Measurements from ENCODE around the gene PTPRB.

The PTPRB gene

GRCh38 chr12:70590051-70590450 is 47.2 kb downstream of the PTPRB start:
- no peak overlapping the region for H2BK120ac ChIP-seq (ENCODE audit: low read depth, low read length)
- WGBS: 50% methylated on average over 4 of the region's 6 CpGs

GRCh38 chr12:70584332-70584731 is 52.9 kb downstream of the PTPRB start:
- Histone ChIP-seq H2BK5ac (ENCODE audit: low read depth, low read length, poor library complexity, severe bottlenecking) (no peak overlapping the region), H3K9me3 (ENCODE audit: control insufficient read depth, low read length) (peaks cover 13% of the 10 kb centered on the region), H3K79me1 (replicated peaks; ENCODE audit: low read length, poor library complexity, severe bottlenecking) (no peaks in the 10 kb centered on the region), H3K14ac (ENCODE audit: low read length in 2 of 2) (no peak overlapping the region), H3K23ac (ENCODE audit: low read length in 2 of 2) (no peak overlapping the region), H3K4me3 (ENCODE audit: insufficient read depth in 1 of 2, low read depth in 1 of 2, low read length in 2 of 2) (no peak overlapping the region), H3K27me3 (ENCODE audit: control insufficient read depth in 1 of 2, insufficient read depth in 1 of 2, low read length in 2 of 2) (no peaks in the 10 kb centered on the region), H3K27ac (ENCODE audit: low read length, poor library complexity, severe bottlenecking) (no peak overlapping the region), H2AK5ac (ENCODE audit: low read length, severe bottlenecking) (no peak overlapping the region), H4K8ac (ENCODE audit: low read length) (no peak overlapping the region), H3K36me3 (ENCODE audit: control insufficient read depth in 1 of 2, insufficient read depth in 2 of 2, low read depth in 1 of 2, low read length in 2 of 2) (no peaks in the 10 kb centered on the region), H4K91ac (ENCODE audit: low read length) (no peak overlapping the region), H3K9ac (ENCODE audit: low read length) (no peak overlapping the region), H3K4me2 (ENCODE audit: low read length, poor library complexity, severe bottlenecking) (no peak overlapping the region), H2BK120ac (ENCODE audit: low read depth, low read length) (no peak overlapping the region), H2BK15ac (ENCODE audit: low read depth, poor library complexity, severe bottlenecking) (no peak overlapping the region), H3K4me1 (ENCODE audit: control insufficient read depth, insufficient read depth, low read depth, low read length) (no peaks in the 10 kb centered on the region), H2AFZ (ENCODE audit: low read depth, low read length) (no peak overlapping the region), H3K4ac (ENCODE audit: low read depth in 1 of 2, low read length in 2 of 2) (no peak overlapping the region), H3K18ac (ENCODE audit: low read depth in 1 of 2, low read length in 2 of 2) (no peak overlapping the region), H2BK12ac (ENCODE audit: low read length in 2 of 2) (no peak overlapping the region)
- 100% methylated on average over 1 of the region's 2 CpGs for WGBS
- DNase-seq: no peak

More at GRCh38 chr12:70590051-70590450, 47.2 kb downstream of the PTPRB start:
- Histone ChIP-seq H3K4me2 (ENCODE audit: low read length, poor library complexity, severe bottlenecking) (no peak overlapping the region), H3K4me3 (ENCODE audit: insufficient read depth in 1 of 2, low read depth in 1 of 2, low read length in 2 of 2) (no peak overlapping the region), H2AK5ac (ENCODE audit: low read length, severe bottlenecking) (no peak overlapping the region), H3K36me3 (ENCODE audit: control insufficient read depth in 1 of 2, insufficient read depth in 2 of 2, low read depth in 1 of 2, low read length in 2 of 2) (no peaks in the 10 kb centered on the region), H3K23ac (ENCODE audit: low read length in 2 of 2) (no peak overlapping the region), H3K18ac (ENCODE audit: low read depth in 1 of 2, low read length in 2 of 2) (no peak overlapping the region), H2BK5ac (ENCODE audit: low read depth, low read length, poor library complexity, severe bottlenecking) (no peak overlapping the region), H4K91ac (ENCODE audit: low read length) (no peak overlapping the region), H3K14ac (ENCODE audit: low read length in 2 of 2) (no peak overlapping the region), H3K79me1 (replicated peaks; ENCODE audit: low read length, poor library complexity, severe bottlenecking) (no peaks in the 10 kb centered on the region), H3K9ac (ENCODE audit: low read length) (no peak overlapping the region), H3K9me3 (ENCODE audit: control insufficient read depth, low read length) (no peaks in the 10 kb centered on the region), H3K27me3 (ENCODE audit: control insufficient read depth in 1 of 2, insufficient read depth in 1 of 2, low read length in 2 of 2) (no peaks in the 10 kb centered on the region), H2AFZ (ENCODE audit: low read depth, low read length) (no peak overlapping the region), H3K4ac (ENCODE audit: low read depth in 1 of 2, low read length in 2 of 2) (no peak overlapping the region), H2BK15ac (ENCODE audit: low read depth, poor library complexity, severe bottlenecking) (no peak overlapping the region), H3K27ac (ENCODE audit: low read length, poor library complexity, severe bottlenecking) (no peak overlapping the region), H3K4me1 (ENCODE audit: control insufficient read depth, insufficient read depth, low read depth, low read length) (no peaks in the 10 kb centered on the region), H4K8ac (ENCODE audit: low read length) (no peak overlapping the region), H2BK12ac (ENCODE audit: low read length in 2 of 2) (no peak overlapping the region)
- DNase-seq: peak; percentile 70

- Histone ChIP-seq H3K36me3 (ENCODE audit: control insufficient read depth in 1 of 2, insufficient read depth in 2 of 2, low read depth in 1 of 2, low read length in 2 of 2) (no peaks in the 10 kb centered on the region), H3K27ac (ENCODE audit: low read length, poor library complexity, severe bottlenecking) (no peak overlapping the region), H2BK120ac (ENCODE audit: low read depth, low read length) (no peak overlapping the region), H3K9me3 (ENCODE audit: control insufficient read depth, low read length) (peaks cover 13% of the 10 kb centered on the region), H2BK12ac (ENCODE audit: low read length in 2 of 2) (no peak overlapping the region), H4K91ac (ENCODE audit: low read length) (no peak overlapping the region), H3K79me1 (replicated peaks; ENCODE audit: low read length, poor library complexity, severe bottlenecking) (no peaks in the 10 kb centered on the region), H2BK15ac (ENCODE audit: low read depth, poor library complexity, severe bottlenecking) (no peak overlapping the region), H2BK5ac (ENCODE audit: low read depth, low read length, poor library complexity, severe bottlenecking) (no peak overlapping the region), H3K4me3 (ENCODE audit: insufficient read depth in 1 of 2, low read depth in 1 of 2, low read length in 2 of 2) (no peak overlapping the region), H3K27me3 (ENCODE audit: control insufficient read depth in 1 of 2, insufficient read depth in 1 of 2, low read length in 2 of 2) (no peaks in the 10 kb centered on the region), H3K14ac (ENCODE audit: low read length in 2 of 2) (no peak overlapping the region), H3K4me2 (ENCODE audit: low read length, poor library complexity, severe bottlenecking) (no peak overlapping the region), H3K18ac (ENCODE audit: low read depth in 1 of 2, low read length in 2 of 2) (no peak overlapping the region), H3K9ac (ENCODE audit: low read length) (no peak overlapping the region), H2AFZ (ENCODE audit: low read depth, low read length) (no peak overlapping the region), H4K8ac (ENCODE audit: low read length) (no peak overlapping the region), H3K4me1 (ENCODE audit: control insufficient read depth, insufficient read depth, low read depth, low read length) (no peaks in the 10 kb centered on the region), H2AK5ac (ENCODE audit: low read length, severe bottlenecking) (no peak overlapping the region), H3K4ac (ENCODE audit: low read depth in 1 of 2, low read length in 2 of 2) (no peak overlapping the region), H3K23ac (ENCODE audit: low read length in 2 of 2) (no peak overlapping the region)
- no peak for DNase-seq
- WGBS: 90% methylated on average over 1 of the region's 2 CpGs
These were observed 54.0 kb downstream of the PTPRB start for GRCh38 chr12:70583251-70583650.

- Histone ChIP-seq H2BK5ac (ENCODE audit: low read depth, low read length, poor library complexity, severe bottlenecking) (no peak overlapping the region), H3K18ac (ENCODE audit: low read depth in 1 of 2, low read length in 2 of 2) (no peak overlapping the region), H3K27ac (ENCODE audit: low read length, poor library complexity, severe bottlenecking) (no peak overlapping the region), H2BK120ac (ENCODE audit: low read depth, low read length) (no peak overlapping the region), H2AK5ac (ENCODE audit: low read length, severe bottlenecking) (no peak overlapping the region), H3K79me1 (replicated peaks; ENCODE audit: low read length, poor library complexity, severe bottlenecking) (no peaks in the 10 kb centered on the region), H2BK15ac (ENCODE audit: low read depth, poor library complexity, severe bottlenecking) (no peak overlapping the region), H4K91ac (ENCODE audit: low read length) (no peak overlapping the region), H2BK12ac (ENCODE audit: low read length in 2 of 2) (no peak overlapping the region), H3K4me2 (ENCODE audit: low read length, poor library complexity, severe bottlenecking) (no peak overlapping the region), H3K4ac (ENCODE audit: low read depth in 1 of 2, low read length in 2 of 2) (no peak overlapping the region), H3K36me3 (ENCODE audit: control insufficient read depth in 1 of 2, insufficient read depth in 2 of 2, low read depth in 1 of 2, low read length in 2 of 2) (no peaks in the 10 kb centered on the region), H3K4me3 (ENCODE audit: insufficient read depth in 1 of 2, low read depth in 1 of 2, low read length in 2 of 2) (no peak overlapping the region), H3K23ac (ENCODE audit: low read length in 2 of 2) (no peak overlapping the region), H3K27me3 (ENCODE audit: control insufficient read depth in 1 of 2, insufficient read depth in 1 of 2, low read length in 2 of 2) (no peaks in the 10 kb centered on the region), H3K9me3 (ENCODE audit: control insufficient read depth, low read length) (peaks cover 13% of the 10 kb centered on the region), H2AFZ (ENCODE audit: low read depth, low read length) (no peak overlapping the region), H3K14ac (ENCODE audit: low read length in 2 of 2) (no peak overlapping the region), H3K9ac (ENCODE audit: low read length) (no peak overlapping the region), H3K4me1 (ENCODE audit: control insufficient read depth, insufficient read depth, low read depth, low read length) (peaks cover 3% of the 10 kb centered on the region), H4K8ac (ENCODE audit: low read length) (no peak overlapping the region)
- WGBS: 93% methylated on average over 1 of the region's 1 CpG
- DNase-seq: no peak
These were observed 56.0 kb downstream of the PTPRB start for GRCh38 chr12:70581208-70581607.
